Omental fat pad (tissue), 4 donors: ENCODE measurements around the gene RAX2. TPM values are rescaled to one million over a fixed set of nuclear protein-coding genes. Genes with fewer than 3 reads are reported as not detected.
"Not testable (repeated sequence)": the region's sequence is repeated elsewhere in the genome, so short reads cannot be mapped to it uniquely, and the experiment has no call there.

Experiments used
- ATAC-seq: fragments of 150-250 bp; one replicate; pipeline ENCODE4 v1.9.1; 2016; ENCODE audit warnings: mild to moderate bottlenecking, moderate library complexity; ENCODE audit not compliant: low FRiP score
- DNase-seq: peaks from one replicate; pipeline ENCODE4 v3.0.0-alpha.2; 2019; ENCODE audit warnings: low spot score
- total RNA-seq, 4 donors: library from RNA; depleted of rRNA; stranded (reverse); fragments of >200 nt; gene quantifications; one replicate each; pipeline ENCODE4 v1.1.0, GENCODE V29; 2016
- TF ChIP-seq, protein P1 (sequence below), 3 donors: fragments of 450-650 bp; IDR thresholded peaks; one replicate each; pipeline ENCODE4 v1.5.1; 2016 to 2017; ENCODE audit warnings: antibody characterized with exemption in 3 of 3, mild to moderate bottlenecking in 3 of 3, moderate library complexity in 2 of 3

Gene RAX2
- under 1 TPM in 1 of 4 donors, not detected in 3; 0.19 TPM for total RNA-seq

DNA sequence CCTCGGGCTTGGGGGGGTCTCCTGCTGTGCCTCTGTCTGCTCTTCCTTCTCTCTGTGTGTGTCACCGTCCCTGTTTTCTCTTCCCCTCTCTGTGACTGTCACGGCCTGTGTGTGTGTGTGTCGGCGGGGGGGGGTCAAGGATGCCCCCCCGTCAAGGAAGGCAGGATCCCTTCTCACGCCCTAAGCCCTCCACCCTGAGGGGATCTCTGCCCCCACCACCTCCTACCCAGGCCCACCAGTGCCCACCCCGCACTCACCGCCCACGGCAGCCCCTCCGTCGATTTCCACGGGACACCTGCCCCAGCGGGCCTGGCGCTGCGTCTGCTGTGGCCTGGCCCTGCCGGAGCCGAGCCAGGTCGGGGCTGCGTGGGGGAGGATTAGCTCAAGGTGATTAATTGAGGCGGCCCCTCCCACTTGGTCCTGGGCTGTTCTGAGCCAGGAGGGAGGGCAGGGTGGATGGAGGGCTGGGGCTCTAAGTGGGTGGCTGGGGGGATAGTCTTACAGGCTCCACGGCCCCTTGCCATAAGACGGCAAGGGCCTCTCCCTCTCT, at the start of gene RAX2:
RAX2 (minus strand) TSS at position 323 of the 550 bp plus-strand sequence. CDS start 486 bp downstream, outside the sequence.
- no peak for DNase-seq
- TF ChIP-seq, protein P1, sequence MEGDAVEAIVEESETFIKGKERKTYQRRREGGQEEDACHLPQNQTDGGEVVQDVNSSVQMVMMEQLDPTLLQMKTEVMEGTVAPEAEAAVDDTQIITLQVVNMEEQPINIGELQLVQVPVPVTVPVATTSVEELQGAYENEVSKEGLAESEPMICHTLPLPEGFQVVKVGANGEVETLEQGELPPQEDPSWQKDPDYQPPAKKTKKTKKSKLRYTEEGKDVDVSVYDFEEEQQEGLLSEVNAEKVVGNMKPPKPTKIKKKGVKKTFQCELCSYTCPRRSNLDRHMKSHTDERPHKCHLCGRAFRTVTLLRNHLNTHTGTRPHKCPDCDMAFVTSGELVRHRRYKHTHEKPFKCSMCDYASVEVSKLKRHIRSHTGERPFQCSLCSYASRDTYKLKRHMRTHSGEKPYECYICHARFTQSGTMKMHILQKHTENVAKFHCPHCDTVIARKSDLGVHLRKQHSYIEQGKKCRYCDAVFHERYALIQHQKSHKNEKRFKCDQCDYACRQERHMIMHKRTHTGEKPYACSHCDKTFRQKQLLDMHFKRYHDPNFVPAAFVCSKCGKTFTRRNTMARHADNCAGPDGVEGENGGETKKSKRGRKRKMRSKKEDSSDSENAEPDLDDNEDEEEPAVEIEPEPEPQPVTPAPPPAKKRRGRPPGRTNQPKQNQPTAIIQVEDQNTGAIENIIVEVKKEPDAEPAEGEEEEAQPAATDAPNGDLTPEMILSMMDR (IDR thresholded peaks at IDR 0.05), result no peak
- peak; percentile 20 for ATAC-seq

DNA sequence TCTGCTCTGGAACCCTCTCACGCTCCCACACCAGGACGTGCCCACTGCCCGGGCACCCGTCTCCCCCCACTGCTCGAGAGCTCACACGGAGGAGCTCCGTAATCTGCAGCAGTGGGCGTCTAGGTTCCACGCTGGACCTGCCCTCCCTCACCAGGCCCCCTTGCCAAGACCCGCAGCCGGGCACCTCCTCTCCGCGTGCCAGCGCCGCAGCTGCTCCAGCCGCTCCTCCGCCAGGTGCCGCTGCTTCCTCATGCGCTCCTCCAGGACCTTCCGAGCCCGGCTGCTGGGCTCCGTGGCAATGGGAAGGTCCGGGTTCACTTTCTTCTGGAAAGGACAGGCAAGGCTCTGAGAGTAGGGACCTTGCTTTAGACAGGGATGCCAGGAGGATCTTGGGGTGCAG, 49.1 kb upstream of the RAX2 start:
- ATAC-seq, result no peak
- DNase-seq, result no peak
- TF ChIP-seq, protein P1 (IDR thresholded peaks at IDR 0.05), result no peak

DNA sequence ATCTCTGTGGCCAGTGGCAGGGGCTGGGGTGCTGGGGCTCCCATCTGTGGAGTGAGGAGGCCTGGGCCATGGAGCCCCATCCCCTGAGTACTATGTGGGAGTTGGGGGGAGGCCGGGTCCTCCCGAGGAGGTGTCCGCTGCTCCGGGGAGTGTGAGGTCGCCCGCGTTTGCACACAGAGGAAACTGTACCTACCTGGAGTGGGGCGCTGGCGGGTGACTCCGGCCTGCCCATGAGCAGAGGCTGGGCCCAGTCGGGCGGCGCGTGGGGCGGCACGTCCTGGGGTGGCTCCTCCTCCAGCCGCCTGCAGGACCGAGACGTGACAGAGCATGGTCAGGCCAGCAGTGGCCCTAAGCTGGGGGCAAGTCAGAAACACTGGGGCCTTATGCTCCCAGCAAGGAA, 48.0 kb upstream of the RAX2 start:
- DNase-seq, result no peak
- TF ChIP-seq, protein P1 (IDR thresholded peaks at IDR 0.05), result no peak
- no peak for ATAC-seq

DNA sequence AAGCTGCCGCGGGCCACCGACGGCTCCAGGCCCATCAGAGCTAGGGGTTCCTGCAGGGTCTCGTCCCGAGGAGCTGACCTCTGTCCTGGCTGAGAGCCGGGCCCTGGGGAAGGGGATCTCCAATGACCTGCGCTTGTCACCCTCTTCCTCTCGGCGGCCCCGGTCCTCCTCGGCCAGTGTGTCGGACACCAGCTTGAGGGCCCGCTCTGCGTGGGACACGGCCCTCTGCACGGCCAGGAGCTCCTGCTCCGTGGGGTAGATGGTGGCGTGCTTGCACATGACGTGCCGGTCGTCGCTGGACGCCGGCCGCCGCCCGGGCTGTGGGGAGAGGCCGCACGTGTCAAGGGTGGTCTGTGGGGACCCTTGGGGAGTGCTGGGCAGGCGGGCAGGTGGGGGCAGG, 46.9 kb upstream of the RAX2 start:
- TF ChIP-seq, protein P1 (IDR thresholded peaks at IDR 0.05), result no peak
- DNase-seq (no peak), ATAC-seq (no peak)

DNA sequence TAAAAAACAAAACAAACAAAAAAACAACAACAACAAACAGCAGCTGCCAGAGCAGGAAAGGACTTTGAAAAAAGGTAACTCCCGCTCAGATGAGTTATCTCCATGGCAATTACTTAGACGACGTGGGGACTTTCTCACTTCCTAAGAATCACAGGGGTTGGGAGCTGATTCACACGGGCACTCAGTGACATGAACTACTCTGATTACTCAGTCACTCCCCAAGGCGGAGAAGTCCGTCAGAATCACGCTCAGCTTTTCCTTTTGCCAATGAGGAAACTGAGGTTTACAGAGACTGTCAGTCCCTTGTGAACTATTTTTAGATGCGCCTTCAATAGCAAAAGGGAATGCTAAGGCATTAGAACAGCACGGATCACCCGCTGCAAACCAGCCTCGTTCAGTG, 46.4 kb upstream of the RAX2 start:
- ATAC-seq, result no peak
- DNase-seq, result no peak
- TF ChIP-seq, protein P1 (IDR thresholded peaks at IDR 0.05), result no peak

DNA sequence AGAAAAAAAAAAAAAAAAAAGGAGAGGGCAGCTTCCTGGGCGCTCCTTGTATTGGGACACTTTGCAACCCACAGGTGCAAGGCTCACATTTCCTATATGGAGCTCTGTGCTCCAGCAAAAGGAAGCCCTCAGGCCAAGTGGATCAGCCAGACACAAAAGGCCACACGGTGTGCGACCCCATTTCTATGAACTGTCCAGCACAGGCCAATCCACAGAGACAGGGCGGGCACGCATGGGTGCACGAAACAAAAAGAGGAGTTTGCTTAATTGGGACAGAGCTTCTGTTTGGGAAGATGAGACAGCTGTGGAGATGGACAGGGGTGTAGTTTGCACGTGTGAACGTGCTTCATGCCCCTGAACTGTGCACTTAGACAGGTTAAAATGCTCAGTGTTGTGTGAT, 45.7 kb upstream of the RAX2 start:
- DNase-seq (no peak), ATAC-seq (no peak)
- TF ChIP-seq, protein P1 (IDR thresholded peaks at IDR 0.05), result no peak

DNA sequence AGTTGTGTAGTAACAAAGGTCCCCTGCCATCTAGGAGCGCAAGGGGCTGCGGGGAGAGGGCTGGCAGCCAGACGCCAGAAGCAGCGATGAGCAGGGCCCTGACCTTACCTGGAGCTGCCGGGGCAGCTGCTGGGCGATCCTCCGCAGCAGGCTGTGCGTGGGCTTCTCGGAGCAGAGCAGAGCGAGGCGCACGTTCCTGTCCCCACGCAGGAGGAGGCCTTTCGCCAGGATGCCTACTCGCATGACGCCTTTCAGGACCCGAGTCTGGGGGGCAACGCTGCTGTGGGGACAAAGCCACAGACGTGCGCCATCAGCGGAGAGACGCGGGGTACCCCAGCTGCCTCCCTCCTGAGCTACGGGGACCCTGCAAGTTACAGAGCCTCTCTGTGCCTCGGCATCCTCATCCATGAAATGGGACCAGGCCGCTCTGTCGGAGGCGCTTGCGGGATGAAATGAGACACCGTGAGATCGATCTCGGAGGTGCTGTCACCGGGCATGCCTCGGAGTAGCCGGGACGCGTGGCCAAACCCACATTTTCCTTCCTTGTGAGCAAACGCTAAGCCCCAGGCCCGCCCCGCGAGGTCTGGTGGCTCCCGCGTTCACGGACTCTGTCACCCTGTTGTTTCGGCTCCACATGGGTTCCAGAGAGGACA, 44.7 kb upstream of the RAX2 start:
- ATAC-seq (no peak), DNase-seq (no peak)
- TF ChIP-seq, protein P1 (IDR thresholded peaks at IDR 0.05), result no peak

DNA sequence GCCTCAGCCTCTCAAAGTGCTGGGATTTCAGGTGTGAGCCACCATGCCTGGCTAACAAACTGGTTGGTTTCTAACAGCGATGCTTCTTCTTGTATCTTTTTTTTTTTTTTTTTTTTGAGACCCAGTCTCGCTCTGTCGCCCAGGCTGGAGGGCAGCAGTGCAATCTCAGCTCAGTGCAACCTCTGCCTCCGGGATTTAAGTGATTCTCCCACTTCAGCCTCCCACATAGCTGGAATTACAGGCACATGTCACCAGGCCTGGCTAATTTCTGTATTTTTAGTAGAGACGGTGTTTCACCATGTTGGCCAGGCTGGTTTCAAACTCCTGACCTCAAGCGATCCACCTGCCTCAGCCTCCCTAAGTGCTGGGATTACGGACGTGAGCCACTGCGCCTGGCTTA, 44.1 kb upstream of the RAX2 start:
- not testable (repeated sequence) for ATAC-seq, DNase-seq
